Progenitor cell of endocrine pancreas (in vitro differentiated cells): ENCODE measurements around the gene ZIM2. TPM values are rescaled to one million over a fixed set of nuclear protein-coding genes. Genes with fewer than 3 reads are reported as not detected.

Experiments
- DNase-seq: peaks from one replicate; pipeline ENCODE4 v3.0.0; 2021; ENCODE audit warnings: low spot score; ENCODE audit not compliant: unreplicated experiment
- H3K27ac Mint-ChIP-seq: 2 replicates; pipeline ENCODE4 v1.8.0; 2021; ENCODE audit warnings: mild to moderate bottlenecking, moderate library complexity, mixed read lengths
- H3K27me3 Mint-ChIP-seq: 2 replicates; pipeline ENCODE4 v1.8.0; 2021; ENCODE audit warnings: mixed read lengths
- H3K36me3 Mint-ChIP-seq: 2 replicates; pipeline ENCODE4 v1.8.0; 2022; ENCODE audit warnings: mixed read lengths; ENCODE audit not compliant: insufficient read depth
- H3K4me1 Mint-ChIP-seq: 2 replicates; pipeline ENCODE4 v1.8.0; 2021; ENCODE audit warnings: low read depth, mixed read lengths
- H3K4me3 Mint-ChIP-seq: 2 replicates; pipeline ENCODE4 v1.8.0; 2021; ENCODE audit warnings: low read depth, mild to moderate bottlenecking, moderate library complexity, mixed read lengths
- H3K9me3 Mint-ChIP-seq: 2 replicates; pipeline ENCODE4 v1.8.0; 2021; ENCODE audit warnings: low read depth, mixed read lengths
- total RNA-seq: library from RNA; stranded (reverse); gene quantifications from 2 replicates; pipeline ENCODE4 v1.2.1, GENCODE V29; 2021
- TF ChIP-seq, protein P1 (sequence below): fragments of 200-600 bp; sonication (generic); IDR thresholded peaks from one replicate; pipeline ENCODE4 v1.5.0; 2021; ENCODE audit warnings: antibody characterized with exemption, mild to moderate bottlenecking; ENCODE audit not compliant: unreplicated experiment

Gene ZIM2
- total RNA-seq, 1 donor from 2014 or later: not detected

DNA sequence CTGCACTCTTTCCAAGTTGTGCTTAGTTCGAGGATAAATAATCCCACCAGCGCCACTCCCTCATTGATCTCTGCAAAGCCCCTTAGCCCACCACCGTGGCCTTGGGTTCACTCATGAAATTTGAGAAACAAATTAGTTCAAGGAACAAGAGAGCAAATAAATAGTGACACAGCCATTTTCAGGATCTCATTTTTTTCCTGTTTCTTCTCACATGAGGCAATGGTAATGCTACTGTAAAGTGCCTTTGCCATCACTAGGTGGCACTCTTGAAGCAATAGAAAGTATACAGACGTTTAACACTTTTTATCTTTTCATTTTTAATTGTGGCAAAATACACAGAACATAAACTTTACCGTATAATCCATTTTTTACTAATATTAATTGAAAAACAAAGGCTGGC is 92.1 kb downstream of the ZIM2 start:
- Mint-ChIP-seq H3K4me3 (no peak overlapping the region), H3K36me3 (peaks cover 7% of the 10 kb centered on the region), H3K27me3 (no peaks in the 10 kb centered on the region), H3K9me3 (peaks cover 42% of the 10 kb centered on the region), H3K4me1 (no peaks in the 10 kb centered on the region), H3K27ac (no peak overlapping the region)
- no peak for DNase-seq
- TF ChIP-seq, protein P1, sequence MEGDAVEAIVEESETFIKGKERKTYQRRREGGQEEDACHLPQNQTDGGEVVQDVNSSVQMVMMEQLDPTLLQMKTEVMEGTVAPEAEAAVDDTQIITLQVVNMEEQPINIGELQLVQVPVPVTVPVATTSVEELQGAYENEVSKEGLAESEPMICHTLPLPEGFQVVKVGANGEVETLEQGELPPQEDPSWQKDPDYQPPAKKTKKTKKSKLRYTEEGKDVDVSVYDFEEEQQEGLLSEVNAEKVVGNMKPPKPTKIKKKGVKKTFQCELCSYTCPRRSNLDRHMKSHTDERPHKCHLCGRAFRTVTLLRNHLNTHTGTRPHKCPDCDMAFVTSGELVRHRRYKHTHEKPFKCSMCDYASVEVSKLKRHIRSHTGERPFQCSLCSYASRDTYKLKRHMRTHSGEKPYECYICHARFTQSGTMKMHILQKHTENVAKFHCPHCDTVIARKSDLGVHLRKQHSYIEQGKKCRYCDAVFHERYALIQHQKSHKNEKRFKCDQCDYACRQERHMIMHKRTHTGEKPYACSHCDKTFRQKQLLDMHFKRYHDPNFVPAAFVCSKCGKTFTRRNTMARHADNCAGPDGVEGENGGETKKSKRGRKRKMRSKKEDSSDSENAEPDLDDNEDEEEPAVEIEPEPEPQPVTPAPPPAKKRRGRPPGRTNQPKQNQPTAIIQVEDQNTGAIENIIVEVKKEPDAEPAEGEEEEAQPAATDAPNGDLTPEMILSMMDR: no peak

DNA sequence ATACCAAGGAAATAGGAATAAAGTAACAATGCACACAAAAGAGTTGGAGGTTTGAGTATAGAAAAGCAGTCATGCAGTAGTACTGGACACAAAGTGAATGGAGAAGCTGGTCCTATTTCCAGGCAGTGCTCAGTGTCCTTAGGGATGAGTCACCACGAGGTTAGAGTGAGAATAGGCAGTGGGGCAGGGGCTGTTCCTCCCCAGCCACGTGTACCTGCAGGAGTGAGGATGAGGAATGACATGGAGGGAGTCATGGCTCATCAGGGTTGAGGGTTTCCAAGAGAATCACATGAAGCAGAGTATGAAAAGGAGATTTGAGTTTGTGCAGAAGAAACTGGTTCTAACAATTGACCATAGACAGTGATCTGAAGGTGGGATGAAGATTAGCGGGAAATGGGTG is 94.2 kb downstream of the ZIM2 start:
- no peak for DNase-seq
- Mint-ChIP-seq H3K9me3 (peaks cover 51% of the 10 kb centered on the region), H3K36me3 (peaks cover 7% of the 10 kb centered on the region), H3K4me3 (no peak overlapping the region), H3K27ac (no peak overlapping the region), H3K4me1 (no peaks in the 10 kb centered on the region), H3K27me3 (no peaks in the 10 kb centered on the region)
- TF ChIP-seq, protein P1: no peak

DNA sequence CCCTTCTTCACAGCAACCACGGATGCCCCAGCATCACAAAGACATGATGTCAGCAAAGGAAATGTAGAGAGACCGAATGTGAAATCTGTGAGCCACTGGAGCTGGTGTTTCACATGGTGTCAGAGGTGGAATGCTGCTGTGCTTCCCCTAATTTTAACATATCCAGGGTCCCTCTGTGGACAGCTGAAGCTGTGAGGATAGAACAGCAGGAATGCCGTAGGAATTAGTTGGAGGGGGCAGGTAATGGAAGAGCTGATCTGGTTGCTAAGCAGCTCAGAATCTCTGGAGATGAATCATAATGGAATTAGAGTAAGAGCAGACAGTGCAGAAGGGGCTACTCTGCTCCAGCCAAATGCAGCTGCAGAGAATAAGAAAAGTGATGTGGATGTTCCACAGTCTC is 100.0 kb downstream of the ZIM2 start:
- Mint-ChIP-seq H3K27me3 (no peaks in the 10 kb centered on the region), H3K4me3 (no peak overlapping the region), H3K4me1 (no peaks in the 10 kb centered on the region), H3K36me3 (no peaks in the 10 kb centered on the region), H3K9me3 (peaks cover 54% of the 10 kb centered on the region), H3K27ac (no peak overlapping the region)
- DNase-seq: no peak
- TF ChIP-seq, protein P1: no peak

DNA sequence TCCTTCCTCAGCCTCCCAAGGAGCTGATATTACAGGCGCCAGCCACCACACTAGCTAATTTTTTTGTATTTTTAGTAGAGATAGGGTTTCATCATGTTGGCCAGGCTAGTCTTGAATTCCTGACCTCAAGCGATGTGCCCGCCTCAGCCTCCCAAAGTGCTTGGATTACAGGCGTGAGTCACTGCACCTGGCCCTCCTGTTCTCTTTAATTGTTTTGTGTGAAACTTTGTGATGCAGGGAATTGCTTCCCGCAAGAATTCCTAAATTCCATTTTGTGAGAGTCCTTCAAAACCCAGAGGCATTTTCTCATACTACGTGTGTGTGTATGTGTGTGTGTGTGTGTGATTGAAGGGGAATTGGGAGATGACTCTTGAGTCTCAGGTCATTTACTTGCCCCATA is 104.0 kb downstream of the ZIM2 start:
- no peaks in the 10 kb centered on the region for H3K27me3 Mint-ChIP-seq
- no peaks in the 10 kb centered on the region for H3K4me1 Mint-ChIP-seq
- H3K4me3 Mint-ChIP-seq: no peak overlapping the region
- TF ChIP-seq, protein P1: no peak
- no peak for DNase-seq
- peaks cover 54% of the 10 kb centered on the region for H3K9me3 Mint-ChIP-seq
- H3K36me3 Mint-ChIP-seq: no peaks in the 10 kb centered on the region
- H3K27ac Mint-ChIP-seq: no peak overlapping the region

GRCh38 chr19:56732976-56733375 is 107.5 kb downstream of the ZIM2 start:
- Mint-ChIP-seq H3K4me1 (no peaks in the 10 kb centered on the region), H3K27ac (no peak overlapping the region), H3K36me3 (no peaks in the 10 kb centered on the region), H3K4me3 (no peak overlapping the region), H3K9me3 (peaks cover 49% of the 10 kb centered on the region), H3K27me3 (no peaks in the 10 kb centered on the region)
- TF ChIP-seq, protein P1: no peak
- DNase-seq: no peak
